GM13976 (cell line): ENCODE data around the gene SHISAL2A.
A peak's percentile ranks its signal among the peaks of the same experiment; 100 is the strongest.

Experiments used
- DNase-seq: peaks from one replicate; pipeline ENCODE4 v3.0.0; 2012; ENCODE audit warnings: low spot score
- in situ Hi-C: fragments of 300-500 bp; cut with MboI; formaldehyde crosslinking; loops from one replicate; pipeline ENCODE4 v1.12.0; 2022; ENCODE audit warnings: low sequenced_read_pairs, mixed read lengths, inconsistent platforms; ENCODE audit not compliant: unreplicated experiment
- TF ChIP-seq, protein P1 (sequence below): IDR thresholded peaks from 2 replicates; pipeline ENCODE4 v1.5.1; 2012; ENCODE audit warnings: borderline replicate concordance, mild to moderate bottlenecking; ENCODE audit not compliant: insufficient read depth; ENCODE audit errors: extremely low read depth, missing control alignments, control extremely low read depth

The SHISAL2A gene

GRCh38 chr1:52651904-52652303 is 18.9 kb downstream of the SHISAL2A start:
- TF ChIP-seq, protein P1, sequence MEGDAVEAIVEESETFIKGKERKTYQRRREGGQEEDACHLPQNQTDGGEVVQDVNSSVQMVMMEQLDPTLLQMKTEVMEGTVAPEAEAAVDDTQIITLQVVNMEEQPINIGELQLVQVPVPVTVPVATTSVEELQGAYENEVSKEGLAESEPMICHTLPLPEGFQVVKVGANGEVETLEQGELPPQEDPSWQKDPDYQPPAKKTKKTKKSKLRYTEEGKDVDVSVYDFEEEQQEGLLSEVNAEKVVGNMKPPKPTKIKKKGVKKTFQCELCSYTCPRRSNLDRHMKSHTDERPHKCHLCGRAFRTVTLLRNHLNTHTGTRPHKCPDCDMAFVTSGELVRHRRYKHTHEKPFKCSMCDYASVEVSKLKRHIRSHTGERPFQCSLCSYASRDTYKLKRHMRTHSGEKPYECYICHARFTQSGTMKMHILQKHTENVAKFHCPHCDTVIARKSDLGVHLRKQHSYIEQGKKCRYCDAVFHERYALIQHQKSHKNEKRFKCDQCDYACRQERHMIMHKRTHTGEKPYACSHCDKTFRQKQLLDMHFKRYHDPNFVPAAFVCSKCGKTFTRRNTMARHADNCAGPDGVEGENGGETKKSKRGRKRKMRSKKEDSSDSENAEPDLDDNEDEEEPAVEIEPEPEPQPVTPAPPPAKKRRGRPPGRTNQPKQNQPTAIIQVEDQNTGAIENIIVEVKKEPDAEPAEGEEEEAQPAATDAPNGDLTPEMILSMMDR = no peak
- in situ Hi-C loops = no loop called here
- DNase-seq = no peak

GRCh38 chr1:52653207-52653849 is 20.4 kb downstream of the SHISAL2A start:
- no peak for DNase-seq
- TF ChIP-seq, protein P1 = no peak
- in situ Hi-C loops = no loop called here

GRCh38 chr1:52654063-52654462 is 21.1 kb downstream of the SHISAL2A start:
- DNase-seq = no peak
- TF ChIP-seq, protein P1 = no peak
- in situ Hi-C loops = no loop called here

GRCh38 chr1:52657702-52658101 is 24.7 kb downstream of the SHISAL2A start:
- no peak for DNase-seq
- in situ Hi-C loops = no loop called here
- TF ChIP-seq, protein P1 = no peak

DNA sequence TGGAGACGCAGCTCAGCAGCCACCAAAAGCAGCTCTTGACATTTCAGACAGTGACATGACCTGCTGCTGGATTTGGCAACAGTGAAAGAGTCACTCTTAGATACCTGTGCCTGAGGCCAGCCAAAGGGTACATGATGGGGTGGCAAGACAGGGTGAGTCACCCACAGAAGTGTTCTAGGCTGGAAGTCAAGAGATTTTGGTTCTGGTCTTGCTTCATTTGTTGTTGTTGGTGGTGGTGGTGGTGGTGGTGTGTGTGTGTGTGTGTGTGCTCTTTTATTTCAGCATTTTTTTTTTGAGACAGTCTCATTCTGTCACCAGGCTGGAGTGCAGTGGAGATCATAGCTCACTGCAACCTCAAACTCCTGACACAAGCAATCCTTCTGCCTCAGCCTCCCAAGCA is 25.8 kb downstream of the SHISAL2A start:
- TF ChIP-seq, protein P1 = no peak
- no peak for DNase-seq
- in situ Hi-C loops = no loop called here

DNA sequence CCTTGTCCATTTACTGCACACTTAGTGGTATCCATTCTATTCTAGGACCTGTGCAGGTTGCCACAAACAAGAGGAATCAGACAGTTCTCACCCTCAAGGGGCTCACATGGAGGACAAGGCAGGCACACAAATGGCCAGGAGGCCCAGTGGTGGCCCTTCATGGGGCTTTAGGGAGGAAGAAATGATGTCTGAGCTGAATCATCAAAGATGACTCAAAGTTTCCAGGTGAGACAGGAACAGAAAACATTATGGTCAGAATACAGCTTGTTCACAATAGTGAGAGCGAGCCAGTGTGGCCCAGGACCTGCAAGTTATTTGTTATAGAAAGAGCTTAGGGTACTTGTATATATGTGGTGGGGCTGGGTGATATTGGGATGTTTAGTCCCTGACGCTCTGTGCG is 26.4 kb downstream of the SHISAL2A start:
- DNase-seq = peak; percentile 74
- TF ChIP-seq, protein P1 = no peak
- in situ Hi-C loops = no loop called here
